IMR-90 (cell line): ENCODE data around the gene FAM177A1. TPM values are rescaled to one million over a fixed set of nuclear protein-coding genes. Genes with fewer than 3 reads are reported as not detected.

Experiments
- ATAC-seq: fragments of 200-7000 bp; cut with Tn5 transposase; 2 replicates; pipeline ENCODE4 v1.9.1; 2020; ENCODE audit warnings: low read depth, mild to moderate bottlenecking, moderate library complexity
- BruUV-seq: library from RNA; stranded (reverse); fragments of 400-500 nt; replicated peaks from 2 replicates; lab custom pipeline; 2021; lab: Mats Ljungman, UMichigan
- CTCF ChIA-PET: fragments of 300-600 bp; formaldehyde crosslinking; extraction: SDS; loops from one replicate; lab custom pipeline; 2021; ENCODE audit warnings: antibody characterized with exemption; lab: Yijun Ruan, JAX
- POLR2A ChIA-PET: fragments of 300-600 bp; sonication (Branson Sonifier 250); formaldehyde crosslinking; loops from one replicate; lab custom pipeline; 2022; ENCODE audit warnings: antibody characterized with exemption; ENCODE audit not compliant: unreplicated experiment; lab: Charles Lee
- DNase-seq: peaks from one replicate; pipeline ENCODE4 v3.0.0; 2013
- H2AFZ ChIP-seq: replicated peaks from 2 replicates; pipeline ENCODE3; 2013; ENCODE audit warnings: low read length, mild to moderate bottlenecking; ENCODE audit not compliant: poor library complexity
- H2AK5ac ChIP-seq: 2 replicates; pipeline ENCODE4 v1.6.1; 2013; ENCODE audit warnings: low read depth, low read length, inconsistent platforms
- H2AK9ac ChIP-seq: replicated peaks from 2 replicates; pipeline ENCODE3; 2013; ENCODE audit warnings: mild to moderate bottlenecking, low read depth, low read length, moderate library complexity; ENCODE audit not compliant: poor library complexity
- H2BK120ac ChIP-seq: 2 replicates; pipeline ENCODE4 v1.6.1; 2013; ENCODE audit warnings: low read depth, low read length, inconsistent platforms
- H2BK15ac ChIP-seq: 3 replicates; pipeline ENCODE4 v1.6.1; 2013; ENCODE audit warnings: low read depth, low read length, inconsistent platforms
- H2BK20ac ChIP-seq: 2 replicates; pipeline ENCODE4 v1.6.1; 2013; ENCODE audit warnings: low read depth, mild to moderate bottlenecking, inconsistent platforms, low read length, moderate library complexity
- H2BK5ac ChIP-seq: 2 replicates; pipeline ENCODE4 v1.6.1; 2013; ENCODE audit warnings: mild to moderate bottlenecking, low read depth, low read length, inconsistent platforms; ENCODE audit not compliant: poor library complexity, severe bottlenecking
- H3K14ac ChIP-seq: replicated peaks from 2 replicates; pipeline ENCODE4 v1.6.1; 2013; ENCODE audit warnings: low read depth, low read length, inconsistent platforms
- H3K18ac ChIP-seq: 2 replicates; pipeline ENCODE4 v1.6.1; 2013; ENCODE audit warnings: low read depth, low read length, control low read depth
- H3K23ac ChIP-seq: 2 replicates; pipeline ENCODE4 v1.6.1; 2013; ENCODE audit warnings: low read depth, low read length, inconsistent platforms
- H3K27ac ChIP-seq: 2 replicates; pipeline ENCODE4 v1.5.1; 2013; ENCODE audit warnings: mild to moderate bottlenecking, control low read depth, low read length; ENCODE audit not compliant: insufficient read depth
- H3K27me3 ChIP-seq: 2 replicates; pipeline ENCODE4 v1.6.1; 2013; ENCODE audit warnings: low read length; ENCODE audit not compliant: control insufficient read depth, insufficient read depth
- H3K36me3 ChIP-seq: 2 replicates; pipeline ENCODE4 v1.6.1; 2013; ENCODE audit warnings: low read length, mixed read lengths; ENCODE audit not compliant: control insufficient read depth, insufficient read depth
- H3K4ac ChIP-seq: 2 replicates; pipeline ENCODE4 v1.6.1; 2013; ENCODE audit warnings: low read depth, low read length, inconsistent platforms
- H3K4me1 ChIP-seq: 2 replicates; pipeline ENCODE4 v1.6.1; 2013; ENCODE audit warnings: low read length, mixed read lengths; ENCODE audit not compliant: control insufficient read depth, insufficient read depth
- H3K4me2 ChIP-seq: 2 replicates; pipeline ENCODE4 v1.6.1; 2013; ENCODE audit warnings: low read depth, mild to moderate bottlenecking, control low read depth, low read length, moderate library complexity
- H3K4me3 ChIP-seq: 2 replicates; pipeline ENCODE4 v1.5.1; 2013; ENCODE audit warnings: low read depth, mild to moderate bottlenecking, control low read depth, low read length, moderate library complexity; ENCODE audit not compliant: insufficient read depth
- H3K56ac ChIP-seq: 2 replicates; pipeline ENCODE4 v1.6.1; 2013; ENCODE audit warnings: low read length, inconsistent platforms; ENCODE audit not compliant: insufficient read depth; ENCODE audit errors: extremely low read depth
- H3K79me1 ChIP-seq, 2 experiments: 2 replicates each; pipeline ENCODE4 v1.6.1; 2013; ENCODE audit warnings: low read length in 2 of 2, inconsistent platforms in 1 of 2, low read depth in 1 of 2
- H3K9ac ChIP-seq: 2 replicates; pipeline ENCODE4 v1.6.1; 2013; ENCODE audit warnings: low read depth, low read length, control low read depth
- H3K9me1 ChIP-seq: 2 replicates; pipeline ENCODE4 v1.6.1; 2013; ENCODE audit warnings: low read length, inconsistent platforms; ENCODE audit not compliant: insufficient read depth
- H3K9me3 ChIP-seq: 2 replicates; pipeline ENCODE4 v1.6.1; 2013; ENCODE audit warnings: low read length; ENCODE audit not compliant: control insufficient read depth, insufficient read depth
- H4K20me1 ChIP-seq: 2 replicates; pipeline ENCODE4 v1.6.1; 2013; ENCODE audit warnings: low read length, inconsistent platforms; ENCODE audit not compliant: insufficient read depth
- H4K5ac ChIP-seq: 2 replicates; pipeline ENCODE4 v1.6.1; 2013; ENCODE audit warnings: mild to moderate bottlenecking, low read depth, low read length, control low read depth
- H4K8ac ChIP-seq, 2 experiments: 2 replicates each; pipeline ENCODE4 v1.6.1; 2013; ENCODE audit warnings: low read depth in 2 of 2, low read length in 2 of 2, control low read depth in 1 of 2, inconsistent platforms in 1 of 2
- H4K91ac ChIP-seq: 2 replicates; pipeline ENCODE4 v1.6.1; 2013; ENCODE audit warnings: low read depth, low read length, inconsistent platforms; ENCODE audit not compliant: insufficient read depth
- BHLHE40 ChIP-seq: fragments of 150-350 bp; IDR thresholded peaks from 2 replicates; pipeline ENCODE4 v1.6.1; 2016; ENCODE audit warnings: mild to moderate bottlenecking, low read depth, low read length
- CEBPB ChIP-seq: IDR thresholded peaks from 2 replicates; pipeline ENCODE4 v1.6.1; 2012; ENCODE audit warnings: low read depth, low read length, improper control_type of control experiment
- CHD1 ChIP-seq: IDR thresholded peaks from 2 replicates; pipeline ENCODE4 v1.6.1; 2012; ENCODE audit warnings: low read depth, low read length, improper control_type of control experiment
- ELK1 ChIP-seq: fragments of 150-350 bp; IDR thresholded peaks from 2 replicates; pipeline ENCODE4 v1.6.1; 2016; ENCODE audit warnings: low read depth, mild to moderate bottlenecking, low read length, moderate library complexity, borderline replicate concordance
- FOS ChIP-seq: fragments of 150-350 bp; IDR thresholded peaks from 2 replicates; pipeline ENCODE4 v1.6.1; 2016; ENCODE audit warnings: low read depth, low read length
- MAFK ChIP-seq: IDR thresholded peaks from 2 replicates; pipeline ENCODE4 v1.6.1; 2012; ENCODE audit warnings: low read depth, low read length, improper control_type of control experiment
- MAZ ChIP-seq: IDR thresholded peaks from 2 replicates; pipeline ENCODE4 v1.6.1; 2012; ENCODE audit warnings: low read depth, mild to moderate bottlenecking, low read length, improper control_type of control experiment, moderate library complexity, borderline replicate concordance
- MXI1 ChIP-seq: IDR thresholded peaks from 2 replicates; pipeline ENCODE4 v1.6.1; 2012; ENCODE audit warnings: low read depth, mild to moderate bottlenecking, low read length, moderate library complexity, borderline replicate concordance
- NFE2L2 ChIP-seq: fragments of 150-350 bp; IDR thresholded peaks from 2 replicates; pipeline ENCODE4 v1.6.1; 2016; ENCODE audit warnings: low read depth, mild to moderate bottlenecking, low read length
- POLR2A ChIP-seq: IDR thresholded peaks from 2 replicates; pipeline ENCODE4 v1.6.1; 2012; ENCODE audit warnings: mild to moderate bottlenecking, low read depth, low read length
- RCOR1 ChIP-seq: IDR thresholded peaks from 2 replicates; pipeline ENCODE4 v1.6.1; 2012; ENCODE audit warnings: mild to moderate bottlenecking, low read length, improper control_type of control experiment; ENCODE audit not compliant: insufficient replicate concordance
- RFX5 ChIP-seq: IDR thresholded peaks from 2 replicates; pipeline ENCODE4 v1.8.0; 2012; ENCODE audit warnings: low read depth, mild to moderate bottlenecking, low read length, moderate library complexity
- SMC3 ChIP-seq: fragments of 150-350 bp; IDR thresholded peaks from 2 replicates; pipeline ENCODE4 v1.6.1; 2016; ENCODE audit warnings: low read depth, mild to moderate bottlenecking, antibody characterized with exemption, low read length, moderate library complexity
- USF2 ChIP-seq: fragments of 150-350 bp; IDR thresholded peaks from 2 replicates; pipeline ENCODE4 v1.6.1; 2017; ENCODE audit warnings: mild to moderate bottlenecking, antibody characterized with exemption, low read length, low read depth
- dilution Hi-C: fragments of 300-500 bp; cut with HindIII; formaldehyde crosslinking; loops from one replicate; pipeline ENCODE4 v1.14.3; 2018; ENCODE audit warnings: low sequenced_read_pairs; ENCODE audit not compliant: unreplicated experiment
- in situ Hi-C: fragments of 300-500 bp; cut with MboI; formaldehyde crosslinking; loops from 3 replicates; pipeline ENCODE4 v1.14.3; 2019; ENCODE audit warnings: low sequenced_read_pairs, inconsistent platforms, mixed read lengths
- intact Hi-C: fragments of 100-400 bp; cut with micrococcal nuclease; formaldehyde crosslinking; loops from 2 replicates; pipeline ENCODE4 v1.10.0; 2022
- polyA plus RNA-seq, 3 experiments: library from polyadenylated mRNA; depleted of rRNA; stranded (reverse); fragments of >200 nt; gene quantifications; 2 replicates each; pipeline ENCODE4 v1.2.3, GENCODE V29; 2012; ENCODE audit warnings: low replicate concordance in 1 of 3
- total RNA-seq: library from RNA; depleted of rRNA; stranded (reverse); fragments of >200 nt; gene quantifications from 2 replicates; pipeline ENCODE4 v1.2.3, GENCODE V29; 2012

The FAM177A1 gene
- total and polyA plus RNA-seq, 2 of the 4 experiments (the other 2 are of a cell fraction), result 18.5 to 33.4 TPM

- no peak overlapping the region for H2AK5ac ChIP-seq
- H2BK5ac ChIP-seq, result no peak overlapping the region
- peaks cover 17 to 20% of the 10 kb centered on the region in 2 experiments for H3K79me1 ChIP-seq
- H3K56ac ChIP-seq, result no peak overlapping the region
- no peak overlapping the region for H2AFZ ChIP-seq
- peak; percentile 5 for DNase-seq
- intact Hi-C loops (no loop called here), dilution Hi-C loops (no loop called here), in situ Hi-C loops (no loop called here)
- H2BK120ac ChIP-seq, result no peak overlapping the region
- H3K27ac ChIP-seq, result no peak overlapping the region
- CTCF ChIA-PET, result no interaction called here
- no peak overlapping the region for H3K14ac ChIP-seq
- no TSS peak for BruUV-seq
- no peak overlapping the region for H2AK9ac ChIP-seq
- peaks cover 37% of the 10 kb centered on the region for H3K36me3 ChIP-seq
- H2BK20ac ChIP-seq, result no peak overlapping the region
- no peak overlapping the region for H3K9ac ChIP-seq
- no peak overlapping the region for H3K23ac ChIP-seq
- H3K18ac ChIP-seq, result no peak overlapping the region
- no peak for TF ChIP-seq MXI1
- no peak for TF ChIP-seq SMC3
- TF ChIP-seq BHLHE40, result no peak
- TF ChIP-seq MAFK, result no peak
- no peak for TF ChIP-seq FOS
- TF ChIP-seq CHD1, result no peak
- TF ChIP-seq RFX5, result no peak
- no peak for TF ChIP-seq MAZ
- TF ChIP-seq CEBPB, result no peak
- no peak for TF ChIP-seq ELK1
- TF ChIP-seq NFE2L2, result no peak
- TF ChIP-seq POLR2A, result no peak
- TF ChIP-seq USF2, result no peak
- no peak for TF ChIP-seq RCOR1
- H3K9me3 ChIP-seq, result peaks cover 5% of the 10 kb centered on the region
- H3K4me3 ChIP-seq, result no peak overlapping the region
- no peak overlapping the region for H4K91ac ChIP-seq
- ATAC-seq, result no peak
- POLR2A ChIA-PET, result no interaction called here
- H3K27me3 ChIP-seq, result no peaks in the 10 kb centered on the region
- H3K4me2 ChIP-seq, result no peak overlapping the region
- no peaks in the 10 kb centered on the region for H4K20me1 ChIP-seq
- no peak overlapping the region for H3K4ac ChIP-seq
- no peaks in the 10 kb centered on the region for H3K9me1 ChIP-seq
- H4K8ac ChIP-seq, result no peak overlapping the region
- no peak overlapping the region for H2BK15ac ChIP-seq
- H4K5ac ChIP-seq, result no peak overlapping the region
- H3K4me1 ChIP-seq, result no peaks in the 10 kb centered on the region
These were observed 61.8 kb downstream of the FAM177A1 start for GRCh38 chr14:35107866-35108265.
